Tibial nerve (tissue), 3 donors: ENCODE measurements around the gene DLST.

Source experiments
- CTCF ChIP-seq, 5 experiments: fragments of 200-600 bp in 3 of 5; fragments of 450-650 bp in 2 of 5; sonication (generic) in 3 of 5; IDR thresholded peaks; one replicate each; pipeline ENCODE4 v1.5.1; 2016 to 2019; ENCODE audit warnings: antibody characterized with exemption in 5 of 5, mild to moderate bottlenecking in 3 of 5, moderate library complexity in 2 of 5
- POLR2A ChIP-seq, 2 donors: fragments of 450-650 bp; IDR thresholded peaks; one replicate each; pipeline ENCODE4 v1.6.1; 2017; ENCODE audit warnings: antibody characterized with exemption in 2 of 2, mild to moderate bottlenecking in 2 of 2, moderate library complexity in 2 of 2

- no peak for TF ChIP-seq CTCF (IDR thresholded peaks at IDR 0.05)
- TF ChIP-seq POLR2A (IDR thresholded peaks at IDR 0.05), result no peak
Measured at GRCh38 chr14:74908861-74909341, 27.2 kb downstream of the DLST start.
